WTC11 (cell line): ENCODE measurements around the gene OR4P4. TPM values are rescaled to one million over a fixed set of nuclear protein-coding genes. Genes with fewer than 3 reads are reported as not detected.

Experiments used
- ATAC-seq: fragments of 200-7000 bp; cut with Tn5 transposase; 2 replicates; pipeline ENCODE4 v1.10.0; 2021; ENCODE audit warnings: mild to moderate bottlenecking, moderate library complexity
- CTCF ChIA-PET: fragments of 300-600 bp; sonication (Branson Sonifier 250); formaldehyde crosslinking; loops from one replicate; lab custom pipeline; 2021; ENCODE audit warnings: antibody characterized with exemption; lab: Charles Lee
- POLR2A ChIA-PET: fragments of 350-600 bp; sonication (Branson Sonifier 250); formaldehyde crosslinking; loops from one replicate; lab custom pipeline; 2021; ENCODE audit warnings: antibody characterized with exemption; lab: Charles Lee
- DNase-seq: peaks from one replicate; pipeline ENCODE4 v3.0.0; 2021; ENCODE audit warnings: low spot score
- H3K27ac Mint-ChIP-seq: 2 replicates; pipeline ENCODE4 v1.8.0; 2021; ENCODE audit warnings: mixed read lengths
- H3K27me3 Mint-ChIP-seq: 2 replicates; pipeline ENCODE4 v1.8.0; 2021; ENCODE audit warnings: low read depth, mild to moderate bottlenecking, moderate library complexity, mixed read lengths
- H3K36me3 Mint-ChIP-seq: 2 replicates; pipeline ENCODE4 v1.8.0; 2021; ENCODE audit warnings: mixed read lengths
- H3K4me1 Mint-ChIP-seq: 2 replicates; pipeline ENCODE4 v1.8.0; 2022; ENCODE audit warnings: mixed read lengths
- H3K4me3 Mint-ChIP-seq: 2 replicates; pipeline ENCODE4 v1.8.0; 2021; ENCODE audit warnings: mild to moderate bottlenecking, moderate library complexity, mixed read lengths
- H3K9me3 Mint-ChIP-seq: 2 replicates; pipeline ENCODE4 v1.8.0; 2021; ENCODE audit warnings: mixed read lengths
- ATF6 ChIP-seq: sonication (generic); formaldehyde crosslinking; IDR thresholded peaks from 2 replicates; pipeline ENCODE4 v1.8.1; 2023; ENCODE audit warnings: mild to moderate bottlenecking, missing genetic modification reagents
- CBFB ChIP-seq: sonication (generic); formaldehyde crosslinking; IDR thresholded peaks from 2 replicates; pipeline ENCODE4 v1.8.1; 2022; ENCODE audit warnings: mild to moderate bottlenecking, low read depth, missing genetic modification reagents
- CREM ChIP-seq: sonication (generic); formaldehyde crosslinking; IDR thresholded peaks from 2 replicates; pipeline ENCODE4 v1.8.1; 2022; ENCODE audit warnings: mild to moderate bottlenecking, missing genetic modification reagents, moderate library complexity
- CTCF ChIP-seq: fragments of 200-600 bp; IDR thresholded peaks from 2 replicates; pipeline ENCODE4 v1.8.0; 2022; ENCODE audit warnings: antibody characterized with exemption
- E2F4 ChIP-seq: sonication (generic); formaldehyde crosslinking; IDR thresholded peaks from 2 replicates; pipeline ENCODE4 v1.8.1; 2022; ENCODE audit warnings: low read depth, mild to moderate bottlenecking, moderate library complexity, missing genetic modification reagents, borderline replicate concordance
- ELF4 ChIP-seq: sonication (generic); formaldehyde crosslinking; IDR thresholded peaks from 2 replicates; pipeline ENCODE4 v1.8.1; 2022; ENCODE audit warnings: low read depth, mild to moderate bottlenecking, moderate library complexity, missing genetic modification reagents
- ETV6 ChIP-seq: sonication (generic); formaldehyde crosslinking; IDR thresholded peaks from 2 replicates; pipeline ENCODE4 v1.8.1; 2022; ENCODE audit warnings: mild to moderate bottlenecking, missing genetic modification reagents
- KAT7 ChIP-seq: sonication (generic); formaldehyde crosslinking; IDR thresholded peaks from 2 replicates; pipeline ENCODE4 v1.8.1; 2023; ENCODE audit warnings: missing genetic modification reagents, mild to moderate bottlenecking, borderline replicate concordance
- MYBL2 ChIP-seq: sonication (generic); formaldehyde crosslinking; IDR thresholded peaks from 2 replicates; pipeline ENCODE4 v1.8.1; 2023; ENCODE audit warnings: mild to moderate bottlenecking, moderate library complexity, missing genetic modification reagents
- NFYB ChIP-seq: sonication (generic); formaldehyde crosslinking; conservative IDR thresholded peaks from 2 replicates; pipeline ENCODE4 v1.8.0; 2022; ENCODE audit warnings: low read depth, missing genetic modification reagents
- NR1H2 ChIP-seq: sonication (generic); formaldehyde crosslinking; IDR thresholded peaks from 2 replicates; pipeline ENCODE4 v1.9.0; 2021; ENCODE audit warnings: mild to moderate bottlenecking, moderate library complexity, missing genetic modification reagents
- NR3C1 ChIP-seq: sonication (generic); formaldehyde crosslinking; conservative IDR thresholded peaks from 2 replicates; pipeline ENCODE4 v1.8.1; 2023; ENCODE audit warnings: low read depth, mild to moderate bottlenecking, missing genetic modification reagents
- RELA ChIP-seq: sonication (generic); formaldehyde crosslinking; IDR thresholded peaks from 2 replicates; pipeline ENCODE4 v1.8.1; 2022; ENCODE audit warnings: missing genetic modification reagents, mild to moderate bottlenecking, borderline replicate concordance
- SMAD4 ChIP-seq: sonication (generic); formaldehyde crosslinking; IDR thresholded peaks from 2 replicates; pipeline ENCODE4 v1.8.0; 2022; ENCODE audit warnings: mild to moderate bottlenecking, missing genetic modification reagents
- TEAD4 ChIP-seq: sonication (generic); formaldehyde crosslinking; IDR thresholded peaks from 2 replicates; pipeline ENCODE4 v1.8.0; 2022; ENCODE audit warnings: mild to moderate bottlenecking, missing genetic modification reagents
- USF2 ChIP-seq: sonication (generic); formaldehyde crosslinking; IDR thresholded peaks from 2 replicates; pipeline ENCODE4 v1.8.1; 2023; ENCODE audit warnings: mild to moderate bottlenecking, missing genetic modification reagents, moderate library complexity
- ZBTB21 ChIP-seq: sonication (generic); formaldehyde crosslinking; IDR thresholded peaks from 2 replicates; pipeline ENCODE4 v1.8.1; 2023; ENCODE audit warnings: mild to moderate bottlenecking, missing genetic modification reagents, borderline replicate concordance
- ZMAT4 ChIP-seq: fragments of 250-450 bp; sonication (Bioruptor Pico); IDR thresholded peaks from 2 replicates; pipeline ENCODE4 v1.9.0; 2021; ENCODE audit warnings: mild to moderate bottlenecking
- ZNF317 ChIP-seq: sonication (generic); formaldehyde crosslinking; IDR thresholded peaks from 2 replicates; pipeline ENCODE4 v1.8.1; 2023; ENCODE audit warnings: low read depth, mild to moderate bottlenecking, moderate library complexity, missing genetic modification reagents, borderline replicate concordance
- ZNF396 ChIP-seq: fragments of 250-450 bp; sonication (Bioruptor Pico); IDR thresholded peaks from 2 replicates; pipeline ENCODE4 v1.8.0; 2021; ENCODE audit warnings: mild to moderate bottlenecking, moderate library complexity, borderline replicate concordance
- ZNF416 ChIP-seq: fragments of 250-450 bp; sonication (Bioruptor Pico); IDR thresholded peaks from 2 replicates; pipeline ENCODE4 v1.9.0; 2021; ENCODE audit warnings: mild to moderate bottlenecking, inconsistent platforms
- ZSCAN18 ChIP-seq: fragments of 250-450 bp; sonication (Bioruptor Pico); IDR thresholded peaks from 2 replicates; pipeline ENCODE4 v2.1.2; 2022; ENCODE audit warnings: mild to moderate bottlenecking, moderate library complexity
- total RNA-seq: library from RNA; stranded (reverse); gene quantifications from 3 replicates; pipeline ENCODE4 v1.2.3, GENCODE V29; 2021

The OR4P4 gene
- total RNA-seq, 1 experiment from 2014 or later: not detected

- DNase-seq: no peak
- ChIA-PET POLR2A (no interaction called here), CTCF (no interaction called here)
- Mint-ChIP-seq H3K4me3 (no peak overlapping the region), H3K4me1 (no peaks in the 10 kb centered on the region), H3K27ac (no peak overlapping the region), H3K9me3 (peaks cover 69% of the 10 kb centered on the region), H3K27me3 (peaks cover 8% of the 10 kb centered on the region), H3K36me3 (peaks cover 56% of the 10 kb centered on the region)
- no peak for ATAC-seq
- no peak for TF ChIP-seq ZNF396 (CRISPR knock-in tag)
Measured at GRCh38 chr11:55658031-55658573, 23.2 kb downstream of the OR4P4 start.

GRCh38 chr11:55658608-55659007, 23.7 kb downstream of the OR4P4 start:
- ATAC-seq: no peak
- Mint-ChIP-seq H3K9me3 (peaks cover 69% of the 10 kb centered on the region), H3K27ac (no peak overlapping the region), H3K27me3 (peaks cover 9% of the 10 kb centered on the region), H3K4me3 (no peak overlapping the region), H3K4me1 (no peaks in the 10 kb centered on the region), H3K36me3 (peaks cover 56% of the 10 kb centered on the region)
- TF ChIP-seq SMAD4 (CRISPR knock-in tag) (no peak), CTCF (no peak), NR1H2 (CRISPR knock-in tag) (no peak), NR3C1 (no peak), CBFB (CRISPR knock-in tag) (no peak), KAT7 (no peak), ZBTB21 (no peak), USF2 (CRISPR knock-in tag) (no peak), RELA (CRISPR knock-in tag) (no peak), ELF4 (no peak), ZNF317 (CRISPR knock-in tag) (no peak), NFYB (CRISPR knock-in tag) (no peak), TEAD4 (CRISPR knock-in tag) (no peak), CREM (no peak), ZSCAN18 (CRISPR knock-in tag) (no peak)
- POLR2A ChIA-PET: no interaction called here
- DNase-seq: no peak
- CTCF ChIA-PET: no interaction called here

- CTCF ChIA-PET: no interaction called here
- DNase-seq (no peak), ATAC-seq (no peak)
- Mint-ChIP-seq H3K9me3 (peaks cover 78% of the 10 kb centered on the region), H3K36me3 (peaks cover 57% of the 10 kb centered on the region), H3K27ac (no peak within 1 kb of the TSS), H3K4me1 (no peaks in the 10 kb centered on the region), H3K4me3 (no peak within 1 kb of the TSS), H3K27me3 (peaks cover 8% of the 10 kb centered on the region)
- POLR2A ChIA-PET: no interaction called here
- no peak for TF ChIP-seq E2F4
- no peak for TF ChIP-seq MYBL2 (CRISPR knock-in tag)
- TF ChIP-seq ATF6 (CRISPR knock-in tag): no peak
- no peak for TF ChIP-seq ZMAT4 (CRISPR knock-in tag)
- TF ChIP-seq ETV6: no peak
- TF ChIP-seq ZNF416 (CRISPR knock-in tag): no peak
Measured at GRCh38 chr11:55661901-55662300, 27.0 kb downstream of the OR4P4 start, which contains the start of gene OR4C6. Gene OR4C6 (plus strand): TSS chr11:55662201. CDS start chr11:55665167, 2,966 bp downstream.
